PC-9 (cell line): Measurements from ENCODE around the gene CMTM2. TPM values are rescaled to one million over a fixed set of nuclear protein-coding genes. Genes with fewer than 3 reads are reported as not detected.

ENCODE experiments used
- BruUV-seq: library from RNA; stranded (reverse); fragments of 400-500 nt; replicated peaks from 2 replicates; lab custom pipeline; 2021; lab: Mats Ljungman, UMichigan
- CTCF ChIA-PET: fragments of 300-600 bp; sonication (Branson Sonifier 250); formaldehyde crosslinking; loops from one replicate; lab custom pipeline; 2022; ENCODE audit warnings: antibody characterized with exemption; lab: Charles Lee
- POLR2A ChIA-PET: fragments of 300-600 bp; sonication (Branson Sonifier 250); formaldehyde crosslinking; loops from one replicate; lab custom pipeline; 2022; ENCODE audit warnings: antibody characterized with exemption; ENCODE audit not compliant: unreplicated experiment; lab: Charles Lee
- DNase-seq, 2 experiments: peaks; one replicate each; pipeline versions ENCODE4 v3.0.0 to v3.0.0-alpha.2; 2015 to 2022; ENCODE audit warnings: mixed read lengths in 1 of 2
- H2AFZ ChIP-seq: fragments of 200-600 bp; sonication (generic); 2 replicates; pipeline ENCODE4 v1.8.1; 2017; ENCODE audit warnings: antibody characterized with exemption
- H3F3A ChIP-seq: fragments of 200-600 bp; sonication (generic); 2 replicates; pipeline ENCODE4 v1.8.1; 2017; ENCODE audit warnings: antibody characterized with exemption, mild to moderate bottlenecking, low read depth; ENCODE audit not compliant: insufficient read depth
- H3K27ac ChIP-seq: fragments of 200-600 bp; sonication (generic); 2 replicates; pipeline ENCODE4 v1.6.1; 2016; ENCODE audit warnings: mixed run types
- H3K27me3 ChIP-seq: fragments of 200-600 bp; sonication (generic); 2 replicates; pipeline ENCODE4 v1.6.1; 2016; ENCODE audit warnings: low read depth, mixed run types; ENCODE audit not compliant: insufficient read depth
- H3K36me3 ChIP-seq: fragments of 200-600 bp; sonication (generic); 2 replicates; pipeline ENCODE4 v1.6.1; 2016; ENCODE audit warnings: low read depth, mixed run types
- H3K4me1 ChIP-seq: fragments of 200-600 bp; sonication (generic); replicated peaks from 2 replicates; pipeline ENCODE4 v1.6.1; 2016; ENCODE audit warnings: mixed run types; ENCODE audit not compliant: insufficient read depth
- H3K4me2 ChIP-seq: fragments of 200-600 bp; sonication (generic); 2 replicates; pipeline ENCODE4 v1.6.1; 2017; ENCODE audit warnings: mixed run types
- H3K4me3 ChIP-seq: fragments of 200-600 bp; sonication (generic); 2 replicates; pipeline ENCODE4 v1.6.1; 2016; ENCODE audit warnings: mixed run types
- H3K79me2 ChIP-seq: fragments of 200-600 bp; sonication (generic); 2 replicates; pipeline ENCODE4 v1.6.1; 2017; ENCODE audit warnings: low read depth, mixed run types
- H3K9me2 ChIP-seq: fragments of 200-600 bp; sonication (generic); 2 replicates; pipeline ENCODE4 v1.8.1; 2017; ENCODE audit warnings: mild to moderate bottlenecking; ENCODE audit not compliant: insufficient read depth
- H3K9me3 ChIP-seq: fragments of 200-600 bp; sonication (generic); 2 replicates; pipeline ENCODE4 v1.8.1; 2016; ENCODE audit warnings: low read depth; ENCODE audit not compliant: insufficient read depth
- H4K20me1 ChIP-seq: fragments of 200-600 bp; sonication (generic); 2 replicates; pipeline ENCODE4 v1.8.1; 2017; ENCODE audit not compliant: insufficient read depth
- CTCF ChIP-seq: fragments of 200-600 bp; sonication (generic); conservative IDR thresholded peaks from 2 replicates; pipeline ENCODE4 v1.6.1; 2017; ENCODE audit warnings: mixed run types, antibody characterized with exemption, mild to moderate bottlenecking, moderate library complexity
- EZH2 ChIP-seq: fragments of 200-600 bp; sonication (generic); IDR thresholded peaks from 2 replicates; pipeline ENCODE4 v1.8.0; 2017; ENCODE audit warnings: antibody characterized with exemption, low read depth
- intact Hi-C: fragments of 100-400 bp; cut with micrococcal nuclease; formaldehyde crosslinking; loops from one replicate; pipeline ENCODE4 v1.10.0; 2022; ENCODE audit not compliant: unreplicated experiment
- total RNA-seq: library from RNA; stranded (reverse); gene quantifications from 2 replicates; pipeline ENCODE4 v1.2.3, GENCODE V29; 2021

CMTM2 gene
- total RNA-seq, 1 experiment from 2014 or later = not detected

DNA sequence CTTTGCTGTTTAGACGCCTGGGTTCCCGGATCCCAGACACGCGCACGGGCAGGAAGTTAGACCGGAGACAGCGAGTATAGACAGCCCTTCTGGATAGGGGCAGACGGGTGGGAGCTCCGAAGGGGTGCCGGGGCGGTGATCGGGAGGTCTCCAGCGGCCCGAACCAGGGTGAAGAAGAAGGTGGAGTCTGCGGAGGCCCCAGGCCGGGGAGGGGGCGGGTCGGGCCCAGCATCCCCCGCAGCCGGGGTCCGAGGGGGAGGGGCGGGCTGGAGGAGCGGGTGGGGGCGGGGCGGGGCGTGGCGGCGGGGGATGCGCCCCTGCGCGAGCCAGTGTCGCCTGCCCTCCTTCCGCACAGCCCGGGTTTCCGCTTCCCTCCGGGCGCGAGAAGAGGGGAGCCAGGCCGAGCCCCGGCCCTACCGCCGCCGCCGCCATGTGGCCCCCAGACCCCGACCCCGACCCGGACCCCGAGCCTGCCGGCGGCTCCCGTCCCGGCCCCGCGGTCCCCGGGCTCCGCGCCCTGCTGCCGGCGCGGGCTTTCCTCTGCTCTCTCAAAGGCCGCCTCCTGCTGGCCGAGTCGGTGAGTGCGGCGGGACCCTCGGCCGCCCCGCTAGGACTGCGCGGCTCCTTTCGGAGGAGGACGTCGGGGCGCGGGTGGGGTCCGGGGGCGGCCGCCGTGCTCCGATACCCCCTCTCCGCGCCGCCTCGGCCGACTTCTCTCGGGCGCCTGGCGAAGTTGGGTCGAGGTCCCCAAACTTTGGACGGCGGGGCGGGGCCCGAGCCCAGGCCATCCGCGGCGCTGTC is 25.3 kb downstream of the CMTM2 start, which contains the start of gene CMTM3:
CMTM3 (plus strand) TSS at position 329 of the 801 bp plus-strand sequence; CDS start at position 431, 102 bp downstream.
- H3K4me3 ChIP-seq = peak within 1 kb of the TSS; percentile 80
- no peaks in the 10 kb centered on the region for H3K9me2 ChIP-seq
- H3K4me2 ChIP-seq = peak within 1 kb of the TSS; percentile 78
- H2AFZ ChIP-seq = peak within 1 kb of the TSS; percentile 70
- H3K27ac ChIP-seq = no peak within 1 kb of the TSS
- TF ChIP-seq EZH2 = no peak
- peak; percentile 70 for TF ChIP-seq CTCF
- H3K4me1 ChIP-seq = peaks cover 14% of the 10 kb centered on the region
- CTCF ChIA-PET = no interaction called here
- H3K27me3 ChIP-seq = no peaks in the 10 kb centered on the region
- POLR2A ChIA-PET = interaction anchor here (0.6 to 0.7 kb wide), 3 partner anchors 35 to 276 kb away, joined by 6 to 16 read pairs (median 9); no protein-coding TSS in a partner anchor
- BruUV-seq = no TSS peak
- intact Hi-C loops = loop anchor here (1.0 to 5.0 kb wide), 5 partner anchors 52 to 196 kb away; partner anchors contain the start of genes CKLF and TK2
- H3K36me3 ChIP-seq = no peaks in the 10 kb centered on the region
- no peaks in the 10 kb centered on the region for H3K9me3 ChIP-seq
- 0 out of 2 replicates have a peak, but pooled peaks cover 4% of the 10 kb centered on the region for H4K20me1 ChIP-seq
- no peaks in the 10 kb centered on the region for H3K79me2 ChIP-seq
- peaks cover 23% of the 10 kb centered on the region; the same call in 1 of the 2 replicates for H3F3A ChIP-seq
- DNase-seq = peak in 1 of 2 experiments; percentile 62

- Histone ChIP-seq H3K27ac (no peak overlapping the region), H3K9me3 (no peaks in the 10 kb centered on the region), H3K4me1 (peaks cover 14% of the 10 kb centered on the region), H3K4me3 (peak overlapping the region; percentile 80), H3K79me2 (no peaks in the 10 kb centered on the region), H2AFZ (peak overlapping the region; percentile 70), H3K9me2 (no peaks in the 10 kb centered on the region), H3K4me2 (peak overlapping the region; percentile 78), H3K27me3 (no peaks in the 10 kb centered on the region), H3K36me3 (no peaks in the 10 kb centered on the region), H3F3A (peaks cover 23% of the 10 kb centered on the region; the same call in 1 of the 2 replicates), H4K20me1 (0 out of 2 replicates have a peak, but pooled peaks cover 4% of the 10 kb centered on the region)
- ChIA-PET CTCF (no interaction called here), POLR2A (no interaction called here)
- DNase-seq = peak in 1 of 2 experiments; percentile 55
- no TSS peak for BruUV-seq
- TF ChIP-seq CTCF = no peak; the same call in 1 of the 2 replicates
- no peak for TF ChIP-seq EZH2
- intact Hi-C loops = loop anchor here (2.0 to 5.0 kb wide), 3 partner anchors 97 to 197 kb away; no protein-coding TSS in a partner anchor
Observed at GRCh38 chr16:66605177-66605978, 26.1 kb downstream of the CMTM2 start.
